IMR-90 (cell line): ENCODE measurements around the gene INTS14. TPM values are rescaled to one million over a fixed set of nuclear protein-coding genes. Genes with fewer than 3 reads are reported as not detected.

Experiments
- ATAC-seq: fragments of 200-7000 bp; cut with Tn5 transposase; 2 replicates; pipeline ENCODE4 v1.9.1; 2020; ENCODE audit warnings: low read depth, mild to moderate bottlenecking, moderate library complexity
- BruUV-seq: library from RNA; stranded (reverse); fragments of 400-500 nt; replicated peaks from 2 replicates; lab custom pipeline; 2021; lab: Mats Ljungman, UMichigan
- CTCF ChIA-PET: fragments of 300-600 bp; formaldehyde crosslinking; extraction: SDS; loops from one replicate; lab custom pipeline; 2021; ENCODE audit warnings: antibody characterized with exemption; lab: Yijun Ruan, JAX
- POLR2A ChIA-PET: fragments of 300-600 bp; sonication (Branson Sonifier 250); formaldehyde crosslinking; loops from one replicate; lab custom pipeline; 2022; ENCODE audit warnings: antibody characterized with exemption; ENCODE audit not compliant: unreplicated experiment; lab: Charles Lee
- DNase-seq: peaks from one replicate; pipeline ENCODE4 v3.0.0; 2013
- H2AFZ ChIP-seq: replicated peaks from 2 replicates; pipeline ENCODE3; 2013; ENCODE audit warnings: low read length, mild to moderate bottlenecking; ENCODE audit not compliant: poor library complexity
- H2AK5ac ChIP-seq: 2 replicates; pipeline ENCODE4 v1.6.1; 2013; ENCODE audit warnings: low read depth, low read length, inconsistent platforms
- H2AK9ac ChIP-seq: replicated peaks from 2 replicates; pipeline ENCODE3; 2013; ENCODE audit warnings: mild to moderate bottlenecking, low read depth, low read length, moderate library complexity; ENCODE audit not compliant: poor library complexity
- H2BK120ac ChIP-seq: 2 replicates; pipeline ENCODE4 v1.6.1; 2013; ENCODE audit warnings: low read depth, low read length, inconsistent platforms
- H2BK15ac ChIP-seq: 3 replicates; pipeline ENCODE4 v1.6.1; 2013; ENCODE audit warnings: low read depth, low read length, inconsistent platforms
- H2BK20ac ChIP-seq: 2 replicates; pipeline ENCODE4 v1.6.1; 2013; ENCODE audit warnings: low read depth, mild to moderate bottlenecking, inconsistent platforms, low read length, moderate library complexity
- H2BK5ac ChIP-seq: 2 replicates; pipeline ENCODE4 v1.6.1; 2013; ENCODE audit warnings: mild to moderate bottlenecking, low read depth, low read length, inconsistent platforms; ENCODE audit not compliant: poor library complexity, severe bottlenecking
- H3K14ac ChIP-seq: replicated peaks from 2 replicates; pipeline ENCODE4 v1.6.1; 2013; ENCODE audit warnings: low read depth, low read length, inconsistent platforms
- H3K18ac ChIP-seq: 2 replicates; pipeline ENCODE4 v1.6.1; 2013; ENCODE audit warnings: low read depth, low read length, control low read depth
- H3K23ac ChIP-seq: 2 replicates; pipeline ENCODE4 v1.6.1; 2013; ENCODE audit warnings: low read depth, low read length, inconsistent platforms
- H3K27ac ChIP-seq: 2 replicates; pipeline ENCODE4 v1.5.1; 2013; ENCODE audit warnings: mild to moderate bottlenecking, control low read depth, low read length; ENCODE audit not compliant: insufficient read depth
- H3K27me3 ChIP-seq: 2 replicates; pipeline ENCODE4 v1.6.1; 2013; ENCODE audit warnings: low read length; ENCODE audit not compliant: control insufficient read depth, insufficient read depth
- H3K36me3 ChIP-seq: 2 replicates; pipeline ENCODE4 v1.6.1; 2013; ENCODE audit warnings: low read length, mixed read lengths; ENCODE audit not compliant: control insufficient read depth, insufficient read depth
- H3K4ac ChIP-seq: 2 replicates; pipeline ENCODE4 v1.6.1; 2013; ENCODE audit warnings: low read depth, low read length, inconsistent platforms
- H3K4me1 ChIP-seq: 2 replicates; pipeline ENCODE4 v1.6.1; 2013; ENCODE audit warnings: low read length, mixed read lengths; ENCODE audit not compliant: control insufficient read depth, insufficient read depth
- H3K4me2 ChIP-seq: 2 replicates; pipeline ENCODE4 v1.6.1; 2013; ENCODE audit warnings: low read depth, mild to moderate bottlenecking, control low read depth, low read length, moderate library complexity
- H3K4me3 ChIP-seq: 2 replicates; pipeline ENCODE4 v1.5.1; 2013; ENCODE audit warnings: low read depth, mild to moderate bottlenecking, control low read depth, low read length, moderate library complexity; ENCODE audit not compliant: insufficient read depth
- H3K56ac ChIP-seq: 2 replicates; pipeline ENCODE4 v1.6.1; 2013; ENCODE audit warnings: low read length, inconsistent platforms; ENCODE audit not compliant: insufficient read depth; ENCODE audit errors: extremely low read depth
- H3K79me1 ChIP-seq, 2 experiments: 2 replicates each; pipeline ENCODE4 v1.6.1; 2013; ENCODE audit warnings: low read length in 2 of 2, inconsistent platforms in 1 of 2, low read depth in 1 of 2
- H3K9ac ChIP-seq: 2 replicates; pipeline ENCODE4 v1.6.1; 2013; ENCODE audit warnings: low read depth, low read length, control low read depth
- H3K9me1 ChIP-seq: 2 replicates; pipeline ENCODE4 v1.6.1; 2013; ENCODE audit warnings: low read length, inconsistent platforms; ENCODE audit not compliant: insufficient read depth
- H3K9me3 ChIP-seq: 2 replicates; pipeline ENCODE4 v1.6.1; 2013; ENCODE audit warnings: low read length; ENCODE audit not compliant: control insufficient read depth, insufficient read depth
- H4K20me1 ChIP-seq: 2 replicates; pipeline ENCODE4 v1.6.1; 2013; ENCODE audit warnings: low read length, inconsistent platforms; ENCODE audit not compliant: insufficient read depth
- H4K5ac ChIP-seq: 2 replicates; pipeline ENCODE4 v1.6.1; 2013; ENCODE audit warnings: mild to moderate bottlenecking, low read depth, low read length, control low read depth
- H4K8ac ChIP-seq, 2 experiments: 2 replicates each; pipeline ENCODE4 v1.6.1; 2013; ENCODE audit warnings: low read depth in 2 of 2, low read length in 2 of 2, control low read depth in 1 of 2, inconsistent platforms in 1 of 2
- H4K91ac ChIP-seq: 2 replicates; pipeline ENCODE4 v1.6.1; 2013; ENCODE audit warnings: low read depth, low read length, inconsistent platforms; ENCODE audit not compliant: insufficient read depth
- BHLHE40 ChIP-seq: fragments of 150-350 bp; IDR thresholded peaks from 2 replicates; pipeline ENCODE4 v1.6.1; 2016; ENCODE audit warnings: mild to moderate bottlenecking, low read depth, low read length
- CEBPB ChIP-seq: IDR thresholded peaks from 2 replicates; pipeline ENCODE4 v1.6.1; 2012; ENCODE audit warnings: low read depth, low read length, improper control_type of control experiment
- CHD1 ChIP-seq: IDR thresholded peaks from 2 replicates; pipeline ENCODE4 v1.6.1; 2012; ENCODE audit warnings: low read depth, low read length, improper control_type of control experiment
- ELK1 ChIP-seq: fragments of 150-350 bp; IDR thresholded peaks from 2 replicates; pipeline ENCODE4 v1.6.1; 2016; ENCODE audit warnings: low read depth, mild to moderate bottlenecking, low read length, moderate library complexity, borderline replicate concordance
- FOS ChIP-seq: fragments of 150-350 bp; IDR thresholded peaks from 2 replicates; pipeline ENCODE4 v1.6.1; 2016; ENCODE audit warnings: low read depth, low read length
- MAFK ChIP-seq: IDR thresholded peaks from 2 replicates; pipeline ENCODE4 v1.6.1; 2012; ENCODE audit warnings: low read depth, low read length, improper control_type of control experiment
- MAZ ChIP-seq: IDR thresholded peaks from 2 replicates; pipeline ENCODE4 v1.6.1; 2012; ENCODE audit warnings: low read depth, mild to moderate bottlenecking, low read length, improper control_type of control experiment, moderate library complexity, borderline replicate concordance
- MXI1 ChIP-seq: IDR thresholded peaks from 2 replicates; pipeline ENCODE4 v1.6.1; 2012; ENCODE audit warnings: low read depth, mild to moderate bottlenecking, low read length, moderate library complexity, borderline replicate concordance
- NFE2L2 ChIP-seq: fragments of 150-350 bp; IDR thresholded peaks from 2 replicates; pipeline ENCODE4 v1.6.1; 2016; ENCODE audit warnings: low read depth, mild to moderate bottlenecking, low read length
- POLR2A ChIP-seq: IDR thresholded peaks from 2 replicates; pipeline ENCODE4 v1.6.1; 2012; ENCODE audit warnings: mild to moderate bottlenecking, low read depth, low read length
- RAD21 ChIP-seq: IDR thresholded peaks from 2 replicates; pipeline ENCODE4 v1.6.1; 2012; ENCODE audit warnings: low read length, improper control_type of control experiment
- RCOR1 ChIP-seq: IDR thresholded peaks from 2 replicates; pipeline ENCODE4 v1.6.1; 2012; ENCODE audit warnings: mild to moderate bottlenecking, low read length, improper control_type of control experiment; ENCODE audit not compliant: insufficient replicate concordance
- RFX5 ChIP-seq: IDR thresholded peaks from 2 replicates; pipeline ENCODE4 v1.8.0; 2012; ENCODE audit warnings: low read depth, mild to moderate bottlenecking, low read length, moderate library complexity
- SMC3 ChIP-seq: fragments of 150-350 bp; IDR thresholded peaks from 2 replicates; pipeline ENCODE4 v1.6.1; 2016; ENCODE audit warnings: low read depth, mild to moderate bottlenecking, antibody characterized with exemption, low read length, moderate library complexity
- USF2 ChIP-seq: fragments of 150-350 bp; IDR thresholded peaks from 2 replicates; pipeline ENCODE4 v1.6.1; 2017; ENCODE audit warnings: mild to moderate bottlenecking, antibody characterized with exemption, low read length, low read depth
- WGBS, 2 experiments: methylation state at CpG; one replicate each; pipeline versions ENCODE4 v1.1.5 to v1.1.7; 2013; ENCODE audit warnings: missing lambda C conversion rate in 2 of 2; ENCODE audit not compliant: insufficient read length in 1 of 2; ENCODE audit errors: extremely low coverage in 2 of 2; 5-methylcytosine and 5-hydroxymethylcytosine counted together
- dilution Hi-C: fragments of 300-500 bp; cut with HindIII; formaldehyde crosslinking; loops from one replicate; pipeline ENCODE4 v1.14.3; 2018; ENCODE audit warnings: low sequenced_read_pairs; ENCODE audit not compliant: unreplicated experiment
- in situ Hi-C: fragments of 300-500 bp; cut with MboI; formaldehyde crosslinking; loops from 3 replicates; pipeline ENCODE4 v1.14.3; 2019; ENCODE audit warnings: low sequenced_read_pairs, inconsistent platforms, mixed read lengths
- intact Hi-C: fragments of 100-400 bp; cut with micrococcal nuclease; formaldehyde crosslinking; loops from 2 replicates; pipeline ENCODE4 v1.10.0; 2022
- polyA plus RNA-seq, 3 experiments: library from polyadenylated mRNA; depleted of rRNA; stranded (reverse); fragments of >200 nt; gene quantifications; 2 replicates each; pipeline ENCODE4 v1.2.3, GENCODE V29; 2012; ENCODE audit warnings: low replicate concordance in 1 of 3
- total RNA-seq: library from RNA; depleted of rRNA; stranded (reverse); fragments of >200 nt; gene quantifications from 2 replicates; pipeline ENCODE4 v1.2.3, GENCODE V29; 2012

The INTS14 gene
- total and polyA plus RNA-seq, 2 of the 4 experiments (the other 2 are of a cell fraction) = 22.9 to 39.5 TPM

GRCh38 chr15:65577129-65577996, 33.6 kb downstream of the INTS14 start:
- H4K91ac ChIP-seq = no peak overlapping the region
- H3K4ac ChIP-seq = no peak overlapping the region; the same call in 1 of the 2 replicates
- H3K18ac ChIP-seq = no peak overlapping the region
- dilution Hi-C loops = no loop called here
- no peak for DNase-seq
- H3K4me1 ChIP-seq = peaks cover 6% of the 10 kb centered on the region
- H3K23ac ChIP-seq = peak overlapping the region; percentile 12; the same call in 1 of the 2 replicates
- H3K14ac ChIP-seq = no peak overlapping the region; the same call in 1 of the 2 replicates
- H2BK120ac ChIP-seq = no peak overlapping the region
- ChIA-PET POLR2A (no interaction called here), CTCF (no interaction called here)
- WGBS, 2 experiments = no CpG with 5 or more reads among the region's 6 CpGs
- H2AFZ ChIP-seq = no peak overlapping the region
- no peaks in the 10 kb centered on the region for H3K9me3 ChIP-seq
- no peak overlapping the region for H3K4me2 ChIP-seq
- H3K4me3 ChIP-seq = no peak overlapping the region
- 0 out of 2 replicates have a peak, but pooled peaks cover 3% of the 10 kb centered on the region for H4K20me1 ChIP-seq
- no peak overlapping the region for H3K9ac ChIP-seq
- H2BK20ac ChIP-seq = no peak overlapping the region
- no peak overlapping the region for H2BK15ac ChIP-seq
- H3K27me3 ChIP-seq = no peaks in the 10 kb centered on the region
- H4K8ac ChIP-seq = peak overlapping the region in 1 of 2 experiments; percentile 19; a peak in 1 of 4 replicates
- H2BK5ac ChIP-seq = no peak overlapping the region
- ATAC-seq = no peak
- H3K9me1 ChIP-seq = peaks cover 17% of the 10 kb centered on the region
- TSS peak; percentile 87 for BruUV-seq
- in situ Hi-C loops = no loop called here
- no peak overlapping the region for H2AK9ac ChIP-seq
- no peak overlapping the region for H4K5ac ChIP-seq
- H3K27ac ChIP-seq = no peak overlapping the region
- H3K56ac ChIP-seq = no peak overlapping the region
- peaks cover 8 to 17% of the 10 kb centered on the region in 2 experiments; a peak in 3 of 4 replicates for H3K79me1 ChIP-seq
- peaks cover 30% of the 10 kb centered on the region for H3K36me3 ChIP-seq
- intact Hi-C loops = loop anchor here (5.0 kb wide), 1 partner anchor 170 kb away; no protein-coding TSS in a partner anchor
- H2AK5ac ChIP-seq = peak overlapping the region; percentile 51; the same call in 1 of the 2 replicates
- TF ChIP-seq MXI1 = no peak
- no peak for TF ChIP-seq RAD21
- no peak for TF ChIP-seq POLR2A
- TF ChIP-seq NFE2L2 = no peak
- TF ChIP-seq MAFK = no peak
- no peak for TF ChIP-seq BHLHE40
- no peak for TF ChIP-seq MAZ
- TF ChIP-seq FOS = no peak
- TF ChIP-seq SMC3 = no peak
- TF ChIP-seq RFX5 = no peak
- TF ChIP-seq CEBPB = no peak
- TF ChIP-seq USF2 = no peak
- no peak for TF ChIP-seq ELK1
- no peak for TF ChIP-seq RCOR1
- TF ChIP-seq CHD1 = no peak
